Measurements from ENCODE around the gene DIP2C.

Gene DIP2C

GRCh38 chr10:505419-505818, 184.0 kb downstream of the DIP2C start:
- Mint-ChIP-seq H3K9me3 (no peaks in the 10 kb centered on the region), H3K27ac (no peak overlapping the region), H3K36me3 (no peaks in the 10 kb centered on the region), H3K4me3 (no peak overlapping the region), H3K4me1 (peaks cover 26% of the 10 kb centered on the region), H3K27me3 (peaks cover 16% of the 10 kb centered on the region)
- CTCF ChIA-PET, result interaction anchor here (1.3 kb wide), 1 partner anchor 14 kb away, joined by 3 read pairs; no protein-coding TSS in a partner anchor
- DNase-seq, result no peak

GRCh38 chr10:504806-505205, 184.7 kb downstream of the DIP2C start:
- no peak for DNase-seq
- CTCF ChIA-PET, result interaction anchor here (1.3 kb wide), 1 partner anchor 13 kb away, joined by 3 read pairs; no protein-coding TSS in a partner anchor
- Mint-ChIP-seq H3K4me3 (no peak overlapping the region), H3K27me3 (peaks cover 16% of the 10 kb centered on the region), H3K4me1 (peaks cover 26% of the 10 kb centered on the region), H3K27ac (no peak overlapping the region), H3K36me3 (no peaks in the 10 kb centered on the region), H3K9me3 (no peaks in the 10 kb centered on the region)

- H3K27me3 Mint-ChIP-seq, result peaks cover 16% of the 10 kb centered on the region
- H3K4me3 Mint-ChIP-seq, result no peak overlapping the region
- CTCF ChIA-PET, result no interaction called here
- no peaks in the 10 kb centered on the region for H3K9me3 Mint-ChIP-seq
- H3K4me1 Mint-ChIP-seq, result peaks cover 26% of the 10 kb centered on the region
- no peak for DNase-seq
- no peaks in the 10 kb centered on the region for H3K36me3 Mint-ChIP-seq
- no peak overlapping the region for H3K27ac Mint-ChIP-seq
Measured at GRCh38 chr10:504121-504611, 185.3 kb downstream of the DIP2C start.

- H3K36me3 Mint-ChIP-seq, result no peaks in the 10 kb centered on the region
- no peaks in the 10 kb centered on the region for H3K9me3 Mint-ChIP-seq
- peaks cover 21% of the 10 kb centered on the region for H3K27me3 Mint-ChIP-seq
- no peak overlapping the region for H3K4me3 Mint-ChIP-seq
- no peak overlapping the region for H3K27ac Mint-ChIP-seq
- CTCF ChIA-PET, result no interaction called here
- no peak for DNase-seq
- peaks cover 26% of the 10 kb centered on the region for H3K4me1 Mint-ChIP-seq
Measured at GRCh38 chr10:501596-501995, 187.9 kb downstream of the DIP2C start.

- no peak overlapping the region for H3K4me3 Mint-ChIP-seq
- H3K9me3 Mint-ChIP-seq, result no peaks in the 10 kb centered on the region
- no peak overlapping the region for H3K27ac Mint-ChIP-seq
- H3K36me3 Mint-ChIP-seq, result no peaks in the 10 kb centered on the region
- peak; percentile 21 for DNase-seq
- CTCF ChIA-PET, result no interaction called here
- peaks cover 26% of the 10 kb centered on the region for H3K4me1 Mint-ChIP-seq
- H3K27me3 Mint-ChIP-seq, result peaks cover 21% of the 10 kb centered on the region
Measured at GRCh38 chr10:500876-501275, 188.6 kb downstream of the DIP2C start.

GRCh38 chr10:499991-500390, 189.5 kb downstream of the DIP2C start:
- no peaks in the 10 kb centered on the region for H3K9me3 Mint-ChIP-seq
- DNase-seq, result no peak
- H3K4me3 Mint-ChIP-seq, result no peak overlapping the region
- no peaks in the 10 kb centered on the region for H3K36me3 Mint-ChIP-seq
- H3K4me1 Mint-ChIP-seq, result peaks cover 26% of the 10 kb centered on the region
- H3K27ac Mint-ChIP-seq, result no peak overlapping the region
- CTCF ChIA-PET, result no interaction called here
- H3K27me3 Mint-ChIP-seq, result peaks cover 14% of the 10 kb centered on the region

GRCh38 chr10:498760-499435, 190.6 kb downstream of the DIP2C start:
- Mint-ChIP-seq H3K27ac (no peak overlapping the region), H3K4me1 (peaks cover 26% of the 10 kb centered on the region)
- CTCF ChIA-PET, result no interaction called here

GRCh38 chr10:497898-498451, 191.5 kb downstream of the DIP2C start:
- no peak for DNase-seq
- peaks cover 26% of the 10 kb centered on the region for H3K27me3 Mint-ChIP-seq
- CTCF ChIA-PET, result no interaction called here
- no peak overlapping the region for H3K27ac Mint-ChIP-seq
- H3K4me3 Mint-ChIP-seq, result no peak overlapping the region
- peaks cover 25% of the 10 kb centered on the region for H3K4me1 Mint-ChIP-seq
- H3K9me3 Mint-ChIP-seq, result no peaks in the 10 kb centered on the region
- no peaks in the 10 kb centered on the region for H3K36me3 Mint-ChIP-seq

More at GRCh38 chr10:498760-499435, 190.6 kb downstream of the DIP2C start:
- Mint-ChIP-seq H3K9me3 (no peaks in the 10 kb centered on the region), H3K27me3 (peaks cover 18% of the 10 kb centered on the region), H3K36me3 (no peaks in the 10 kb centered on the region), H3K4me3 (no peak overlapping the region)
- DNase-seq, result no peak

- H3K27ac Mint-ChIP-seq, result no peak overlapping the region
- DNase-seq, result no peak
- CTCF ChIA-PET, result no interaction called here
- H3K4me1 Mint-ChIP-seq, result peaks cover 18% of the 10 kb centered on the region
- H3K36me3 Mint-ChIP-seq, result no peaks in the 10 kb centered on the region
- H3K27me3 Mint-ChIP-seq, result peaks cover 24% of the 10 kb centered on the region
- H3K4me3 Mint-ChIP-seq, result no peak overlapping the region
- H3K9me3 Mint-ChIP-seq, result no peaks in the 10 kb centered on the region
Measured at GRCh38 chr10:497289-497688, 192.2 kb downstream of the DIP2C start.

GRCh38 chr10:494556-494955, 194.9 kb downstream of the DIP2C start:
- CTCF ChIA-PET, result no interaction called here
- Mint-ChIP-seq H3K27me3 (peaks cover 24% of the 10 kb centered on the region), H3K27ac (no peak overlapping the region), H3K4me1 (no peaks in the 10 kb centered on the region), H3K9me3 (no peaks in the 10 kb centered on the region), H3K36me3 (no peaks in the 10 kb centered on the region), H3K4me3 (no peak overlapping the region)
- DNase-seq, result no peak

- Mint-ChIP-seq H3K36me3 (no peaks in the 10 kb centered on the region), H3K27ac (no peak overlapping the region), H3K4me3 (no peak overlapping the region), H3K27me3 (peaks cover 24% of the 10 kb centered on the region), H3K9me3 (no peaks in the 10 kb centered on the region), H3K4me1 (no peaks in the 10 kb centered on the region)
- no peak for DNase-seq
- CTCF ChIA-PET, result no interaction called here
Measured at GRCh38 chr10:494149-494542, 195.3 kb downstream of the DIP2C start.

GRCh38 chr10:493391-494148, 195.9 kb downstream of the DIP2C start:
- CTCF ChIA-PET, result no interaction called here
- H3K27me3 Mint-ChIP-seq, result peaks cover 24% of the 10 kb centered on the region
- H3K4me1 Mint-ChIP-seq, result no peaks in the 10 kb centered on the region
- H3K4me3 Mint-ChIP-seq, result no peak overlapping the region
- no peaks in the 10 kb centered on the region for H3K36me3 Mint-ChIP-seq
- DNase-seq, result no peak
- no peaks in the 10 kb centered on the region for H3K9me3 Mint-ChIP-seq
- no peak overlapping the region for H3K27ac Mint-ChIP-seq

GRCh38 chr10:492836-493235, 196.6 kb downstream of the DIP2C start:
- Mint-ChIP-seq H3K4me1 (no peaks in the 10 kb centered on the region), H3K27me3 (peaks cover 25% of the 10 kb centered on the region), H3K9me3 (no peaks in the 10 kb centered on the region), H3K27ac (no peak overlapping the region), H3K4me3 (no peak overlapping the region), H3K36me3 (no peaks in the 10 kb centered on the region)
- no peak for DNase-seq
- CTCF ChIA-PET, result no interaction called here

- CTCF ChIA-PET, result interaction anchor here (1.3 kb wide), 1 partner anchor 13 kb away, joined by 3 read pairs; no protein-coding TSS in a partner anchor
- Mint-ChIP-seq H3K27me3 (peaks cover 27% of the 10 kb centered on the region), H3K9me3 (no peaks in the 10 kb centered on the region), H3K4me1 (no peaks in the 10 kb centered on the region), H3K27ac (no peak overlapping the region), H3K4me3 (no peak overlapping the region), H3K36me3 (no peaks in the 10 kb centered on the region)
- peak; percentile 2 for DNase-seq
Measured at GRCh38 chr10:491667-492424, 197.6 kb downstream of the DIP2C start.

Data from activated naive CD4-positive, alpha-beta T cell treated with anti-CD3 and anti-CD28 coated beads, Interleukin-2, amount 10 ng/mL, durations not matched to agents 7 days and 5 days (primary cell).